ENCODE results near the gene TRIP11.

The TRIP11 gene

GRCh38 chr14:91920526-91920925, 119.3 kb downstream of the TRIP11 start:
- H3K9me3 ChIP-seq (ENCODE audit: control insufficient read depth in 2 of 2, low read length in 2 of 2), result no peaks in the 10 kb centered on the region
- no peaks in the 10 kb centered on the region for H3K27me3 ChIP-seq (ENCODE audit: control insufficient read depth in 2 of 2, insufficient read depth in 2 of 2, low read length in 2 of 2)
- no peaks in the 10 kb centered on the region for H3K36me3 ChIP-seq (ENCODE audit: control insufficient read depth in 2 of 2, insufficient read depth in 2 of 2, low read length in 2 of 2)
- no peak overlapping the region for H3K9ac ChIP-seq (ENCODE audit: low read depth in 1 of 2, low read length in 2 of 2)
- H3K27ac ChIP-seq (ENCODE audit: low read depth in 2 of 2, low read length in 2 of 2), result no peak overlapping the region
- H3K4me1 ChIP-seq (ENCODE audit: control insufficient read depth in 2 of 2, insufficient read depth in 2 of 2, low read length in 2 of 2), result no peaks in the 10 kb centered on the region
- H3K4me3 ChIP-seq (ENCODE audit: low read length in 2 of 2), result no peak overlapping the region

DNA sequence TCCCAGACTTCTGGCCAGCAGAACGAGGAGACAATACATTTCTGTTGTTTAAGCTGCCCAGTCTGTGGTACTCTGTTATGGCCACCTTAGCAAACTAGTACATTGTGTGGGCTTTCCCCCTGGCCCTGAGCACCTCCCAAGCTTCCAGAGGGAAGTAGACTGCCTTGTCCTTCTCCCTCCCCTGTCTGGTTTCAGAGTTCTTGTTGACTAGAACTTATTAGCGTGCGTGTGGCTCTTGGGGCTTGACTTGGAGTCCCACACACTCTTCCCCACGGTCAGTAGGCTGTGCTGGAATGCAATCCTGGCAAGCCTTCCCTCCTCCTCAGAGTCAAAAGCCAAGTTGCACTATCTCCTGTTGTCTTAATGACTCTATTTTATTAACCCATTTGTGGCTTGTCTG, 120.0 kb downstream of the TRIP11 start:
- Histone ChIP-seq H3K27me3 (ENCODE audit: control insufficient read depth in 2 of 2, insufficient read depth in 2 of 2, low read length in 2 of 2) (no peaks in the 10 kb centered on the region), H3K9me3 (ENCODE audit: control insufficient read depth in 2 of 2, low read length in 2 of 2) (no peaks in the 10 kb centered on the region), H3K4me1 (ENCODE audit: control insufficient read depth in 2 of 2, insufficient read depth in 2 of 2, low read length in 2 of 2) (no peaks in the 10 kb centered on the region), H3K9ac (ENCODE audit: low read depth in 1 of 2, low read length in 2 of 2) (no peak overlapping the region), H3K36me3 (ENCODE audit: control insufficient read depth in 2 of 2, insufficient read depth in 2 of 2, low read length in 2 of 2) (no peaks in the 10 kb centered on the region), H3K27ac (ENCODE audit: low read depth in 2 of 2, low read length in 2 of 2) (no peak overlapping the region), H3K4me3 (ENCODE audit: low read length in 2 of 2) (no peak overlapping the region)

GRCh38 chr14:91918186-91918883, 121.5 kb downstream of the TRIP11 start:
- H3K9ac ChIP-seq (ENCODE audit: low read depth in 1 of 2, low read length in 2 of 2), result no peak overlapping the region
- H3K36me3 ChIP-seq (ENCODE audit: control insufficient read depth in 2 of 2, insufficient read depth in 2 of 2, low read length in 2 of 2), result no peaks in the 10 kb centered on the region
- H3K4me1 ChIP-seq (ENCODE audit: control insufficient read depth in 2 of 2, insufficient read depth in 2 of 2, low read length in 2 of 2), result no peaks in the 10 kb centered on the region
- H3K27me3 ChIP-seq (ENCODE audit: control insufficient read depth in 2 of 2, insufficient read depth in 2 of 2, low read length in 2 of 2), result no peaks in the 10 kb centered on the region
- H3K27ac ChIP-seq (ENCODE audit: low read depth in 2 of 2, low read length in 2 of 2), result no peak overlapping the region
- H3K4me3 ChIP-seq (ENCODE audit: low read length in 2 of 2), result no peak overlapping the region
- H3K9me3 ChIP-seq (ENCODE audit: control insufficient read depth in 2 of 2, low read length in 2 of 2), result no peaks in the 10 kb centered on the region

Data from mucosa of rectum (tissue), 2 donors.